Stimulated activated CD8-positive, alpha-beta memory T cell treated with anti-CD3 and anti-CD28 coated beads, Interleukin-12 subunit alpha, Interleukin-12 subunit beta, amount 100 ng/mL, for 1 hour (primary cell): ENCODE measurements around the gene PGAM4.
"Not testable (repeated sequence)": the region's sequence is repeated elsewhere in the genome, so short reads cannot be mapped to it uniquely, and the experiment has no call there.

Experiments
- DNase-seq: peaks from one replicate; pipeline ENCODE4 v3.0.0-alpha.2; 2020; ENCODE audit warnings: low read depth

The PGAM4 gene

GRCh38 chrX:77924320-77924859, 45.0 kb downstream of the PGAM4 start:
- no peak for DNase-seq

GRCh38 chrX:77922787-77923186, 46.7 kb downstream of the PGAM4 start:
- DNase-seq = no peak

GRCh38 chrX:77919370-77919769, 50.1 kb downstream of the PGAM4 start:
- DNase-seq = not testable (repeated sequence)

GRCh38 chrX:77918568-77918967, 50.9 kb downstream of the PGAM4 start:
- DNase-seq = no peak
